Measurements from ENCODE around the gene PIP5KL1. TPM values are rescaled to one million over a fixed set of nuclear protein-coding genes. Genes with fewer than 3 reads are reported as not detected.
"Not testable (repeated sequence)": the region's sequence is repeated elsewhere in the genome, so short reads cannot be mapped to it uniquely, and the experiment has no call there.

PIP5KL1 gene
- total RNA-seq, 1 donor from 2014 or later, result not detected

DNA sequence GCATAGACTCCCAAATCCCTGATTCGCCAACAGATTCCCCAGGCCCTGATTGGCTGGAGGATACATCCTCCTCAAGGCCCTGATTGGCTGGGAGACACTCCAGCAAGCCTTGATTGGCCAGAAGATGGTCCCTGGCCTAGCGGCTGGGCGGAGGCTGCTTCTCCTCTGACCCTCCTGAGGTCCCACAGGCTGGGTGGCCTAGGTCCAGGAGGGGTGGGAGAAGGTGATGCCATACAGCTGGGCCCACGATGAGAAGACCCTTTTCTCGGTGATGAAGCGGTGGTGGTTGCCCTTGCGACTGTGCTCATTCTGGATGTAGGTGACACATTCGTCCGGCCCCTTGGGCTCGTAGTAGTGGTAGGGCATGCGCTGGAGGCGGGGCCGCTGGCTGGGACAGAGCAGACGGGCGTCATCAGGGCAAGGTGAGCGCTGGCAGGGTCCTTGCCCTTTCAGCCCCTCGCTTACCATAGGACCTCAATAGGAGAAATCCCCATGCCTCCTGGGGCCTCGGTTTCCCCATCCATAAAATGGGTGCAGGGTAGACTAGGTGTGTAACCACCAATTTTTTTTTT lies 44.1 kb downstream of the PIP5KL1 start:
- TF ChIP-seq, protein P1, sequence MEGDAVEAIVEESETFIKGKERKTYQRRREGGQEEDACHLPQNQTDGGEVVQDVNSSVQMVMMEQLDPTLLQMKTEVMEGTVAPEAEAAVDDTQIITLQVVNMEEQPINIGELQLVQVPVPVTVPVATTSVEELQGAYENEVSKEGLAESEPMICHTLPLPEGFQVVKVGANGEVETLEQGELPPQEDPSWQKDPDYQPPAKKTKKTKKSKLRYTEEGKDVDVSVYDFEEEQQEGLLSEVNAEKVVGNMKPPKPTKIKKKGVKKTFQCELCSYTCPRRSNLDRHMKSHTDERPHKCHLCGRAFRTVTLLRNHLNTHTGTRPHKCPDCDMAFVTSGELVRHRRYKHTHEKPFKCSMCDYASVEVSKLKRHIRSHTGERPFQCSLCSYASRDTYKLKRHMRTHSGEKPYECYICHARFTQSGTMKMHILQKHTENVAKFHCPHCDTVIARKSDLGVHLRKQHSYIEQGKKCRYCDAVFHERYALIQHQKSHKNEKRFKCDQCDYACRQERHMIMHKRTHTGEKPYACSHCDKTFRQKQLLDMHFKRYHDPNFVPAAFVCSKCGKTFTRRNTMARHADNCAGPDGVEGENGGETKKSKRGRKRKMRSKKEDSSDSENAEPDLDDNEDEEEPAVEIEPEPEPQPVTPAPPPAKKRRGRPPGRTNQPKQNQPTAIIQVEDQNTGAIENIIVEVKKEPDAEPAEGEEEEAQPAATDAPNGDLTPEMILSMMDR (IDR thresholded peaks at IDR 0.05), result no peak
- Histone ChIP-seq H3K27ac (peak overlapping the region in 1 of 2 donors; percentile 63), H3K4me3 (no peak overlapping the region), H3K9me3 (no peaks in the 10 kb centered on the region), H3K27me3 (no peaks in the 10 kb centered on the region), H3K36me3 (peaks cover 50 to 60% of the 10 kb centered on the region in 2 donors), H3K4me1 (peaks cover 0 to 11% of the 10 kb centered on the region in 2 donors)
- no peak for DNase-seq (ENCODE audit: low spot score in 2 of 2)
- intact Hi-C loops (cut with DNase I), result no loop called here

DNA sequence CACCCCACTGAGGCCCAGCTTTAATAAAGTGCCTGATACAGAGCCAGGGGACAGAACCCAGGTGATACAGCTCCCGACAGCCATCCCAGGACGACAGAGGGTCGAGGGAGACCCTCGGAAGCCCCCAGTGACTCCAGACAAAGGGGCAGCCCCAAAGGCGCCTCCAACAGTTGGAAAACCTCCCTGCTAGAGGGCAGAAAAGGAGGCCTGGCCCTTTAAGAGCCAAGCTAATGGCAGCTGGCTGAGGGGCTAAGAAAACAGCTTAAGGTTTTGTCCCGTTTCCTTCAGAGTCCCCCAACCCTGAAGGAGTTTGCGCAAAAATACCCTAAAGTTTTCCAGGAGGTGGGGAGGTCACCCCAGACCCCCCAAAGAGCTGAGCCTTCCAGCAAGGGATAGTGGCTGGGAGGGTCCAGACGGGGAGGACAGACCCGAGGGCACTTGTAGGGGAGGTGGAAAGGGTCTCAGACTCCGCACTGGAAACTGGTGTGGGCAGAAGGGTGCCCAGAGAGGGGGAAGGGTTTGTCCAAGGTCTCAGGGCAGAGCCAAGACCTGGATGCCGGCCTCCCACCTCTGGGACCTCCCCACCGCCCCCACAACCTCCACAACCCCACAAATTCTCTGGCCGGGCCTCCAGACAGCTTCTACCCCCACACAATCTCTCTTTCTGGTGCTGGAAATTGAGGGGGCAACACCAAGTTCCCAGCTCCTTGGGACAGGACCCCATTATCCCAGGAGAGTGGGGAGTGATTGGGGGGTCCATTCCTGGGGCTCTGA lies 44.9 kb downstream of the PIP5KL1 start:
- intact Hi-C loops (cut with DNase I), result no loop called here
- no peak for DNase-seq (ENCODE audit: low spot score in 2 of 2)
- peak overlapping the region; percentile 59 to 63 for H3K27ac ChIP-seq
- TF ChIP-seq, protein P1 (IDR thresholded peaks at IDR 0.05), result no peak
- no peaks in the 10 kb centered on the region for H3K9me3 ChIP-seq
- H3K36me3 ChIP-seq, result peaks cover 43 to 52% of the 10 kb centered on the region in 2 donors
- H3K4me3 ChIP-seq, result no peak overlapping the region
- no peaks in the 10 kb centered on the region for H3K27me3 ChIP-seq
- peaks cover 0 to 11% of the 10 kb centered on the region in 2 donors for H3K4me1 ChIP-seq

DNA sequence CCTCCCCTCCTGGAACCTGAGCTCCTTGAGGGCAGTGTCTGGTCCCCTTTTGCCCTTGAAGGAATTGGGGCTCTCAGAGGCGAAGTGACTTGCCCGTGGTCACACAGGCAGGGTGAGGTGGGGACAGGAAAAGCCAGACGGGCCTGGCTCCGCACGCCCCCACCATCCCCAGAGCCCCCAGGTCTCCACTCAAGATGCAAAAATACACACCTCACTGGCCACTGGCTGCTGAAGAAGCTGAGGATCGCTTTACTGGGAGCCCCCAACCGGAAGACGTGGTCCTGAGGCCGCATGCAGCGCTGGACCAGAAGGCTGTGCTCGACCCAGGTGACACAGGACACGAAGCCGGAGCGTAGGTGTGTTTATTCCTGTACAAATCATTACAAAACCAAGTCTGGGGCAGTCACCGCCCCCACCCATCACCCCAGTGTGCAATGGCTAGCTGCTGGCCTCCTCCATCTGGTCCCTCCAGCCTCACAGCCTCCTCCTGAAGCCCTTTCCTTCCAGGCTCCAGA lies 45.5 kb downstream of the PIP5KL1 start:
- DNase-seq (ENCODE audit: low spot score in 2 of 2), result no peak
- H3K36me3 ChIP-seq, result peaks cover 36 to 46% of the 10 kb centered on the region in 2 donors

DNA sequence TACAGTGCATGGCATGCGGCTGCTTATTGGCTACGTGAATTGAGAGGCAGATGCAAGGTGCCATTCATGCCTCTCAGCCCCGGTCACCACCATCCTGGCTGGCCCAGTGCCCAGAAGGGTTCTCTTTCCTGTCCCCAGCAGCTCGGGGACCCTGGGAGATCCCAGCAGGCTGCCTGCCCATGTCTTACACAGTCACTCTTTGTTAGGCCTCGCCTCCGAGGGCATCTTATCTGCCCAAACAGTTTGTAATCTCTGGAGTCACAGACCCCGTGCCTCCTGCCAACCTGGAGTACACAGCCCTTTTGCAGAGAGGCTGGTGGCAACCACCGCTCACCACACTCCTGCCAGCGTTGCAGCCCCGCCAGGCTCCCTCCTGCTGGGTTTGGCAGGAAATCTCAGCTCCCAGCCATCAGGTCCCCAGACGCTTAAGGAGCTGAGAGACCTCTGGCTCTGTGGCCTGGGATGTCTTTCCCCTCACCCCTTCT lies 46.1 kb downstream of the PIP5KL1 start:
- Histone ChIP-seq H3K36me3 (peaks cover 32 to 40% of the 10 kb centered on the region in 2 donors), H3K27ac (peak overlapping the region; percentile 59 to 63)

More for the DNA sequence above, 45.5 kb downstream of the PIP5KL1 start:
- intact Hi-C loops (cut with DNase I), result no loop called here
- peaks cover 0 to 11% of the 10 kb centered on the region in 2 donors for H3K4me1 ChIP-seq
- no peaks in the 10 kb centered on the region for H3K27me3 ChIP-seq
- no peaks in the 10 kb centered on the region for H3K9me3 ChIP-seq
- TF ChIP-seq, protein P1 (IDR thresholded peaks at IDR 0.05), result no peak
- H3K27ac ChIP-seq, result peak overlapping the region; percentile 59 to 63
- no peak overlapping the region for H3K4me3 ChIP-seq

DNA sequence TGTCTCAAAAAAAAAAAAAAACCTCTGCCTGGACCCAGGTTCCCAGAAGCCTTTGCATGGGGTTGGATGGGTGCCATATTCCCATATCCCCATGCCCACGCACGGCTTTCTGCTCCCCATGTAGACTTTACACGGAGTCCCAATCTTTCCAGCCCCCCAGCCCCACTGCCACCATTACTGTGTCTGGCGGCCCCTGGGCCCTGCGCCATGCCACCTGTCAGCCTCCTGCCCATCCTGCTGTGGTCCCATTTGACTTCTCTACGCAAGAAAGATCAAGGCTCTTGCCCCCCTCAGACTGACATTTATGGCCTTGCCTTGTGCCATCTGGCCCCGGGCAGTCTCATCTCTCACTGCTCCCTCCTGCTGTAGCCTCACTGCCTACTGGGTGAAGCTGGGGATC lies 46.6 kb downstream of the PIP5KL1 start:
- H3K27me3 ChIP-seq, result no peaks in the 10 kb centered on the region
- no peak for DNase-seq (ENCODE audit: low spot score in 2 of 2)
- H3K27ac ChIP-seq, result peak overlapping the region; percentile 59 to 63
- TF ChIP-seq, protein P1 (IDR thresholded peaks at IDR 0.05), result no peak
- H3K4me1 ChIP-seq, result peaks cover 0 to 11% of the 10 kb centered on the region in 2 donors
- intact Hi-C loops (cut with DNase I), result no loop called here
- no peak overlapping the region for H3K4me3 ChIP-seq
- H3K36me3 ChIP-seq, result peaks cover 29 to 38% of the 10 kb centered on the region in 2 donors
- H3K9me3 ChIP-seq, result no peaks in the 10 kb centered on the region

More for the DNA sequence above, 46.1 kb downstream of the PIP5KL1 start:
- Histone ChIP-seq H3K9me3 (no peaks in the 10 kb centered on the region), H3K27me3 (no peaks in the 10 kb centered on the region), H3K4me1 (peaks cover 0 to 11% of the 10 kb centered on the region in 2 donors), H3K4me3 (no peak overlapping the region)
- TF ChIP-seq, protein P1 (IDR thresholded peaks at IDR 0.05), result no peak
- no peak for DNase-seq (ENCODE audit: low spot score in 2 of 2)
- intact Hi-C loops (cut with DNase I), result no loop called here

DNA sequence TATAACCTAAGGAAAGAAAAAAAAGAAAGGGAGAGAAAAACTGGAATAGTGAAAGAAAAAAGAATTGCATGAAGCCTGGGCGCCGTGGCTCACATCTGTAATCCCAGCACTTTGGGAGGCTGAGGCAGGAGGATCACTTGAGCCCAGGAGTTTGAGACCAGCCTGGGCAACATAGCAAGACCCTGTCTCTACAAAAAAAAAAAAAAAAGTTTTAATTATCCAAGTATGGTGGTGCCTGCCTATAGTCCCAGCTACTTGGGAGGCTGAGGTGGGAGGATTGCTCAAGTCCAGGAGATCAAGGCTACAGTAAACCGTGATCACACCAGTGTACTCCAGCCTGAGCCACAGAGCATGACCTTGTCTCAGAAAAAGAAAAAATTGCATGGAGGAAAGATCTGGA lies 48.9 kb downstream of the PIP5KL1 start:
- H3K27ac ChIP-seq; DNase-seq (ENCODE audit: low spot score in 2 of 2); H3K27me3 ChIP-seq; intact Hi-C loops (cut with DNase I); H3K9me3 ChIP-seq; H3K4me3 ChIP-seq: not testable (repeated sequence)
- Histone ChIP-seq H3K36me3 (peaks cover 12 to 15% of the 10 kb centered on the region in 2 donors), H3K4me1 (peaks cover 2 to 20% of the 10 kb centered on the region in 2 donors)
